KBM-7 (cell line): ENCODE data around the gene SOD1.

Source experiments
- DNase-seq: peaks from one replicate; pipeline ENCODE4 v3.0.0-alpha.2; 2015
- in situ Hi-C: fragments of 300-500 bp; cut with MboI; formaldehyde crosslinking; loops from 2 replicates; pipeline ENCODE4 v1.14.3; 2020; ENCODE audit warnings: low sequenced_read_pairs, low pct_unique_long_range_greater_than_20kb, mixed read lengths

SOD1 gene

GRCh38 chr21:31713973-31714740 lies 54.7 kb downstream of the SOD1 start:
- no peak for DNase-seq
- in situ Hi-C loops, result no loop called here

DNA sequence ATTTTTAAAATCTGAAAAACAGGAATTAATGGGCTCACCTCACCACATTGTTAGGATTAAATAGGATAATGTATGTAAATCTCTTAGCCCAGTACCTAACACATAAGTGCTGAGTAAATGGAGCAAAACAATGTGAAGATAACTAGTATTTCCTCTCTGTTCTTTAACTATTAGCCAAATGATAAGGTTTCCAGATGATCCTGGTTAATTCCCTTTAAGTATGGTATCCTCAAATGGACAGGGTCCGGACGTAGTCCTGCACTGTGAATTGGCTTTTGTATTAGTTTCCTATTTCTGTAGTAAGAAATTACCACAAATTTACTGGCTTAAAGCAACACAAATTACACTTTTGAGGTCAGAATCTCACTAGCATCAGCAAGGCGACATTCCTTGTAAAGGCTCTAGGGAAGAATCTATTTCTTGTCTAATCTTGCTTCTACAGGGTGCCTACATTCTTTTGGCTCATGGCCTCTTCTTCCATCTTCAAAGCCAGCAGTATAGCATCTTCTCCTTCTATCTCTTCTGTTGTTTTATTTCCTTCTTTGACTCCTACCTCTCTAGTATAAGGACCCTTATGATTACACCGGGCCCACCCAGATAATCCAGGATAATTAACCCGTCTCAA lies 55.4 kb downstream of the SOD1 start:
- in situ Hi-C loops, result no loop called here
- no peak for DNase-seq

DNA sequence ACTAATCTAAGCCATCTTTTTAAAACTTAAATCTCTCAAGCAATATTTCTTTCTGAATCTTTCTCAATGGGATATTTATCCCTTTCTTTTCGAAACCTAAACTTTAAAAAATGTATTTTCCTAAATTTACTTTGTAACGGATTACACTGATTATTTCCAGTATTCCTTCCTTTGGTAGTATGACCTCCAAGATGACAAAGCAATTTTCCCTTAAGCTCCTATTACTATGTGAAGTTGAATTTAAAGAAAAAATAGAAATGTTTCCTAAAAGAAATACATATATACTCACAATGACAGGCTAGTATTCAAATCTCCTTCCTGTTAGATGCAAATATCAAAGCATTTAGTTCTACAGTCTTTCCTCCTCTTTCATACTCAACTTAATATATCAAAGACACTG lies 56.6 kb downstream of the SOD1 start:
- DNase-seq, result no peak
- in situ Hi-C loops, result no loop called here
